Type B pancreatic cell (in vitro differentiated cells): Measurements from ENCODE around the gene DISP2. TPM values are rescaled to one million over a fixed set of nuclear protein-coding genes. Genes with fewer than 3 reads are reported as not detected.
A peak's percentile ranks its signal among the peaks of the same experiment; 100 is the strongest.

Source experiments
- DNase-seq: peaks from one replicate; pipeline ENCODE4 v3.0.0; 2021; ENCODE audit warnings: mixed read lengths; ENCODE audit not compliant: unreplicated experiment; ENCODE audit errors: extremely low spot score
- H3K27ac Mint-ChIP-seq: 2 replicates; pipeline ENCODE4 v1.8.0; 2021; ENCODE audit warnings: mild to moderate bottlenecking, mixed read lengths
- H3K27me3 Mint-ChIP-seq: 2 replicates; pipeline ENCODE4 v1.8.0; 2021; ENCODE audit warnings: mixed read lengths
- H3K36me3 Mint-ChIP-seq: 2 replicates; pipeline ENCODE4 v1.8.0; 2021; ENCODE audit warnings: mixed read lengths
- H3K4me1 Mint-ChIP-seq: one replicate; pipeline ENCODE4 v1.8.0; 2021; ENCODE audit warnings: mixed read lengths; ENCODE audit not compliant: unreplicated experiment
- H3K4me3 Mint-ChIP-seq: 2 replicates; pipeline ENCODE4 v1.8.0; 2021; ENCODE audit warnings: mild to moderate bottlenecking, mixed read lengths
- H3K9me3 Mint-ChIP-seq: 2 replicates; pipeline ENCODE4 v1.8.0; 2021; ENCODE audit warnings: mixed read lengths
- total RNA-seq: library from RNA; stranded (reverse); gene quantifications from 2 replicates; pipeline ENCODE4 v1.2.1, GENCODE V29; 2021; ENCODE audit warnings: low replicate concordance
- TF ChIP-seq, protein P1 (sequence below): fragments of 200-600 bp; sonication (generic); conservative IDR thresholded peaks from 2 replicates; pipeline ENCODE4 v1.5.0; 2021; ENCODE audit warnings: antibody characterized with exemption, mild to moderate bottlenecking

DISP2 gene
- total RNA-seq, 1 donor from 2014 or later = 1.8 TPM

DNA sequence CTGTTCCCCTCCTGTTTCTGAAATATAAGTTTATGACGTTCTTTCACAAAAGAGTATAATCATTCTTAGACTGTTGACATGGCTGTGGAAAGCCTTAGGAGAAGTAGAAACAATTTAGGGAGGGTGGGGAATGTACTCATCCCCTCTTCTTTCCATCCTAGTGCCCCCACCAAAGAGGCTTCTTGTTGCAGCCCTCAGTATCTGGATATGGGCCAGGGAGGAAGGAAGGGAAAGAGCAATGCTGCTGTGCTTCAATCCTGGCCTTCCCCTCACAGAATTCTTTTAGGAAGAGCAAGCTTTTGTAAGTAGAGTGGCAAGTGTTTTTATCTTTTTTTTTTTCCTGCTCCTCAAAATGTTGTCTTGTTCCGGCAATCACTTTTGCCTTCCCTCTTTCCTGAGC lies 32.8 kb upstream of the DISP2 start:
- Mint-ChIP-seq H3K4me1 (peaks cover 51% of the 10 kb centered on the region), H3K27ac (no peak overlapping the region), H3K4me3 (peak overlapping the region; percentile 89), H3K9me3 (no peaks in the 10 kb centered on the region), H3K27me3 (peaks cover 18% of the 10 kb centered on the region), H3K36me3 (peaks cover 3% of the 10 kb centered on the region)
- TF ChIP-seq, protein P1, sequence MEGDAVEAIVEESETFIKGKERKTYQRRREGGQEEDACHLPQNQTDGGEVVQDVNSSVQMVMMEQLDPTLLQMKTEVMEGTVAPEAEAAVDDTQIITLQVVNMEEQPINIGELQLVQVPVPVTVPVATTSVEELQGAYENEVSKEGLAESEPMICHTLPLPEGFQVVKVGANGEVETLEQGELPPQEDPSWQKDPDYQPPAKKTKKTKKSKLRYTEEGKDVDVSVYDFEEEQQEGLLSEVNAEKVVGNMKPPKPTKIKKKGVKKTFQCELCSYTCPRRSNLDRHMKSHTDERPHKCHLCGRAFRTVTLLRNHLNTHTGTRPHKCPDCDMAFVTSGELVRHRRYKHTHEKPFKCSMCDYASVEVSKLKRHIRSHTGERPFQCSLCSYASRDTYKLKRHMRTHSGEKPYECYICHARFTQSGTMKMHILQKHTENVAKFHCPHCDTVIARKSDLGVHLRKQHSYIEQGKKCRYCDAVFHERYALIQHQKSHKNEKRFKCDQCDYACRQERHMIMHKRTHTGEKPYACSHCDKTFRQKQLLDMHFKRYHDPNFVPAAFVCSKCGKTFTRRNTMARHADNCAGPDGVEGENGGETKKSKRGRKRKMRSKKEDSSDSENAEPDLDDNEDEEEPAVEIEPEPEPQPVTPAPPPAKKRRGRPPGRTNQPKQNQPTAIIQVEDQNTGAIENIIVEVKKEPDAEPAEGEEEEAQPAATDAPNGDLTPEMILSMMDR = no peak
- DNase-seq = no peak

DNA sequence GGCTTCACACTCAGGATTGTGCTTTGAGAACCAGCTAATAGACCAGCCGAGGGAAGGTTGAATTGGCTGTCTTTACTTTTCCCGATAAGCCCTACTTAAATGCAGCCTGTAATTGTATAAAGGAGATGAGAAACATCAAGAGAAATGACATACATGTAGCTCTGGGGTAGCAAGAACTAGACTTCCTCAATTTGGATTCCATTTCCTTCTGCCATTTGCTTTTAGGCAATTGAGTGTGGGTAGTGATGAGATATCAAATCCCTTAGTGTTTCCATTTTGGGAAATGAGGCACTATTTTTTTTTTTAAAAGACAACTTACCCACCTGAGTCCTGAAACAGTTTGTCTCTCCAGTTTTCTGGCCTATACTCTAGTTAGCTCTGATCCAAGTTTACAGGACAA lies 32.3 kb upstream of the DISP2 start:
- peak overlapping the region; percentile 89 for H3K4me3 Mint-ChIP-seq
- no peak overlapping the region for H3K27ac Mint-ChIP-seq
- H3K36me3 Mint-ChIP-seq = peaks cover 3% of the 10 kb centered on the region
- peaks cover 51% of the 10 kb centered on the region for H3K4me1 Mint-ChIP-seq
- no peaks in the 10 kb centered on the region for H3K9me3 Mint-ChIP-seq
- TF ChIP-seq, protein P1 = no peak
- DNase-seq = no peak
- peaks cover 18% of the 10 kb centered on the region for H3K27me3 Mint-ChIP-seq

DNA sequence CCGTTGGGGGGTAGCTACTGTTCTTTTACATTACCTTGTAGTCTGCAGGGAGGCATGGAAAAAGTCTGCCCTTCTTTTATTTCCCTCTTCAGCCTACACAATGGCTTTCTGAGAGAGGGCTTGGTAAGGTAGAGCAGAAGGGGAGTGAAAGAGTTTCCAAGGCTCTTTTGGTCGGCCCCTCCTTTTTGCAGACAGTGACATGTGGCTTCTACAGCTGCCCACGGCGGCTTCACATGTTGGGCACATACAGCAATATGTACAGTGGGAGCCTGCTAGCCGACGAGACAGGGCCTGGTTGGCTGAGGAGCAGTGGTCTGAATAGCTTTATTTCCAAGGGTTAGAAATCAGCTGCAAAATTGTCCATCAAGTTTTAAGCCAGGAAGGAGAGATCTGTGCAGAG lies 30.6 kb upstream of the DISP2 start:
- peaks cover 15% of the 10 kb centered on the region for H3K27me3 Mint-ChIP-seq
- H3K27ac Mint-ChIP-seq = no peak overlapping the region
- no peaks in the 10 kb centered on the region for H3K9me3 Mint-ChIP-seq
- no peak for DNase-seq
- TF ChIP-seq, protein P1 = no peak
- H3K36me3 Mint-ChIP-seq = peaks cover 3% of the 10 kb centered on the region
- peaks cover 44% of the 10 kb centered on the region for H3K4me1 Mint-ChIP-seq
- peak overlapping the region; percentile 29 for H3K4me3 Mint-ChIP-seq

DNA sequence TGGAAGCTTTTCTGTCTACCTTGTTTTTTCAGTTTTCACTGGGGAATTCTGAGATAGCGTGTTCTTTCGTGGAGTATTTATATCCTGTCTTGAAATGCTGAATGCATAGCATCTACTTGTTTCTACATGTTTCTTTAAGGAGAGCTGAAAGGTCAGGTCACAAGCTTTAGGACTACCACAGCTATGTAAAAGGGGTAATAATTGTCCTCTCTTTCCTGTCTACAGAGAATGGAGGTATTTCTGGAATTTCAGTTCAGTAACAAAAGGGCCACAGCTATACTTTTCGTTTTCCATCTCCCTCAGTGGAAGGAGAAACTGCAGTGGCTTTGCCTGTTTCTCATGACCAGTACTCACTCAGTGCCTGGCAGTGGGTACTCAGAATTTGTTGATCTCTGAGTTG lies 29.8 kb upstream of the DISP2 start:
- Mint-ChIP-seq H3K4me1 (peaks cover 44% of the 10 kb centered on the region), H3K27ac (peak overlapping the region; percentile 17), H3K4me3 (peak overlapping the region; percentile 29), H3K36me3 (peaks cover 3% of the 10 kb centered on the region), H3K27me3 (peaks cover 13% of the 10 kb centered on the region), H3K9me3 (no peaks in the 10 kb centered on the region)
- TF ChIP-seq, protein P1 = no peak
- DNase-seq = no peak

DNA sequence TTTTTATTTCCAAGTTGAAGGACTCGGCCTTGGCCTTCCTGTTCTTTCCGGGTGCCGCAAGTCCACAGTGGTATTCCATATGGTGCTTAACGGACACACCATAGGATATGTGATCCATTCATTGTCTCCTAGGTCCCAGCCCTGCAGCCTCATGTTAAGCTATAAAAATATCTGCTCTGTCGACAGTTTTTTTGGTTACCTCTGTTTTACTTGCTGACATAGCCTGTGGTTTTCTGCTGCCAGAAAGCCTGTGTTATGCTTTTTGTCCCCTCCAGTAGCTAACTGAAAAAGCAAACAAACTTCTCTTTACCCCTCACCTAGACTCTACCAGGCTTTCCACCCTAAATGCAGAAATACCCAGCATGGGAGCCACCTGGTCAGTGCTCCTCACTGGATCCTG lies 29.3 kb upstream of the DISP2 start:
- TF ChIP-seq, protein P1 = no peak
- no peaks in the 10 kb centered on the region for H3K9me3 Mint-ChIP-seq
- H3K36me3 Mint-ChIP-seq = peaks cover 3% of the 10 kb centered on the region
- H3K4me1 Mint-ChIP-seq = peaks cover 47% of the 10 kb centered on the region
- H3K27me3 Mint-ChIP-seq = peaks cover 12% of the 10 kb centered on the region
- no peak for DNase-seq
- H3K4me3 Mint-ChIP-seq = peak overlapping the region; percentile 51
- H3K27ac Mint-ChIP-seq = no peak overlapping the region

DNA sequence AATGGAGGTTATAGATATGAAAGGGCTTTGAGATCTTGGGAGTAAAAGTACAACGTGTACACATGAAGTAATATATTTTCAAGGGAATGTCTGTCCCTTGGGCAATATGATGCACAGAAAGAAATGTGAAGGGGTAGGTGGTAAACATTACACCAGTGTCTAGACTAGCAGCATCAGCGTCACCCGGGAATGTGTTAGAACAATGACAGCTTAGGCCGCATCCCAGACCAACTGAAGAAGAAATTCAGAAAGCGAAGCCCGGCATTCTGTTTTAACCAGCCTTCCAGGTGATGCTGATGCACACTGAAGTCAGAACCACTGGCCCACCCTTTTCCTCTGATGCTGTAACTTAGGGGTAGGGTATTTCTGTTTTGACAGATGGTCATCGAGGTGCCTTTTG lies 28.2 kb upstream of the DISP2 start:
- TF ChIP-seq, protein P1 = no peak
- Mint-ChIP-seq H3K27me3 (peaks cover 11% of the 10 kb centered on the region), H3K9me3 (no peaks in the 10 kb centered on the region), H3K27ac (no peak overlapping the region), H3K4me1 (peaks cover 53% of the 10 kb centered on the region), H3K36me3 (peaks cover 3% of the 10 kb centered on the region), H3K4me3 (no peak overlapping the region)
- no peak for DNase-seq
